HG02678 (cell line): ENCODE results near the gene RUNX2.
"Not testable (repeated sequence)": the region's sequence is repeated elsewhere in the genome, so short reads cannot be mapped to it uniquely, and the experiment has no call there.

Source experiments
- ATAC-seq: cut with Tn5 transposase; IDR thresholded peaks from one replicate; pipeline ENCODE4 v1.9.1; 2021; ENCODE audit warnings: mild to moderate bottlenecking, moderate library complexity; ENCODE audit not compliant: unreplicated experiment

RUNX2 gene

DNA sequence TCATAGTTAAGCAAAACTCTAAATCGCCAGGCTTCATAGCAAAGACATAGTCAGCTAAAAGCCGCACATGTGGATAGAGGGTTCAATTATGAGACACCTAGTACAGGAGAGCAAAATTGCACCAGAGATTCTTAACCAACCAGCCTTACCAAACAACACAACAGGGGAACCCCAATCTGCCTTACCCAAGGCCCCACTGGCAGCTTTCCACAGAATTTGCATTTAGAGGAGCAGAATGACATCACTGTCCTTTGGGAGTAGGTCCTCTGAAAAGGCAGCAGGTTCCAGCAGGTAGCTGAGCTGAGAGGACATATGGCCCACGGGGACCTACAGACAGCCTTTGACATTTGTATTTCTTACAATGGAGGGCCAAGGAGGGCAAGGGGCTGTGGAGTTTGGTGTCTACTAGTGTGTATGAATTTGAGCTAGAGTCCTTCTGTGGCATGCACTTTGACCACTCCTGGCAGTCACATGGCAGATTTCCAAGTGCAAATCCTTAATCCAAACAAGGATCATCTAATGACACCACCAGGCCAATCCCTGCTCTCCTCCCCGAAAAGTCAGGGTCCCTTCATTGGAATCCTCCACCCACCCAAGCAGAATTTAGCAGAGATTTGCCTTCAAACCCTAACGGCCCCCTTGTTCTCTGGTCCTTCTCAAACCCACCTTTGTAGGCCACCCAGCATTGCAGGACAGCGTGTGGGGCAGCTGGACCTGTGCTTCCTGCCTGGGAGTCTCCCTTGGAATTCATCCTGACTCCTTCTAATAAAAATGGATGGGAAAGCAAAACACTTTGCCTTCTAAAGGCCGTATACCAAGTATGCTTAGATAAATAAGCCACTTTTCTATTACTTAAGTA is 220.8 kb downstream of the RUNX2 start:
- ATAC-seq, result peak; percentile 94

DNA sequence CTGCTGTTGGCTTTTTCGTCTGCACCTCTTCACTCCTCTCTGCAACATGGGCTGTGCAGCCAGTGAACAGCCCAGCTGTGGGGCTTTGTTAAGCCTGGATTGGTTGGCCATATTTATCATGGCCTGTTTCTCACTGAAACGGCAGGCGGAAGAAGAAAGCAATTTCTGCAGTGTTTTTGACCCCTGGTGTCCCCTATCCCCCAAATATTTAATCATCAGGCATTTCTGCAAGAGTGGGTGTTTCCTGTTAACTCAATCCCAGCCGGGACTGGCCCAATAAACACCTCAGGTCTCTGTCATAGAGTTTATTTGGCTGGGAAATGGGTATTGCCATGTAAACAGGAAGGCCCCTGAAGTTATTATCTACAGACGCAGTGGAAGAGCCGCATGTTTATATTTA is 224.4 kb downstream of the RUNX2 start:
- no peak for ATAC-seq

DNA sequence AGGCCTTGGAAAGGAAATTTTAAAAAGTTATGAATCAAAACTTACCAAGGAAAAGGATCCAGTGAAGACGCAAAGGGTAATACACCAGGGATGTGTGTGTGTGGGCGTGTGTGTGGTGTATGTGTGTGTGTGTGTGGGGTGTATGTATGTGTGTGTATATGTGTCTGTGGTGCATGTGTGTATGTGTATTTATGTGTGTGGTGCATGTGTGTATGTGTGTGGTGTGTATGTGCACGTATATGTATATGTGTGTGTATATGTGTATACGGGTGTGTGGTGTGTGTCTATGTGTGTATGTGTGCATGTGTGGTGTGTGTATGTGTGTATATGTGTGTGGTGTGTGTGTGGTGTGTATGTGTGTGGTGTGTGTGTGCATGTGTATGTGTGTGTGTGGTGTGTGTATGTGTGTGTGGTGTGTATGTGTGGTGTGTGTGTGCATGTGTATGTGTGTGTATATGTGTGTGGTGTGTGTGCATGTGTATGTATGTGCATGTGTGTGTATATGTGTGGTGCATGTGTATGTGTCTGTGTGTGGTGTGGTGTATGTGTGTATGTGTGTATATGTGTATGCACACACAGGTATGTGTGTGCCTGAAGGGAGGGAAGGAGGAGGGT is 225.7 kb downstream of the RUNX2 start:
- ATAC-seq, result no peak

DNA sequence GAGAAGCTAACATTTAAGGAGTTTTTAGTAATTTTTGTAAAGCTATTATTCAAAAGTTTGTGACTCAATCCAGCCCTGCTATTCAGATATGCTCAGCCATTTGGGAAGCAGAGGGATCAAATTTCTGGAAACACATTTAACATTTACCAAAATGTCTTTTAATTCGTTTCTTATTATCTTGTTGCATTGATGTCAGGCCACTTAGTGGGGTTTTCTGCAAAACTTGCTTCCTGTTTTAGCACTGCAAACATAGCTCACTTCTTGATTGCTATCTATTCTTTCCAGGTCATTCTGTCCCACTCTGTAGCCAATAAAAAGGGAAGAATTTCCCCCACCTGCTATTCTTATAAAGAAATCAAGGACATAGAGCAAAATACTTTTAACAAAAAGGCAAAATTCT is 226.5 kb downstream of the RUNX2 start:
- ATAC-seq, result no peak

DNA sequence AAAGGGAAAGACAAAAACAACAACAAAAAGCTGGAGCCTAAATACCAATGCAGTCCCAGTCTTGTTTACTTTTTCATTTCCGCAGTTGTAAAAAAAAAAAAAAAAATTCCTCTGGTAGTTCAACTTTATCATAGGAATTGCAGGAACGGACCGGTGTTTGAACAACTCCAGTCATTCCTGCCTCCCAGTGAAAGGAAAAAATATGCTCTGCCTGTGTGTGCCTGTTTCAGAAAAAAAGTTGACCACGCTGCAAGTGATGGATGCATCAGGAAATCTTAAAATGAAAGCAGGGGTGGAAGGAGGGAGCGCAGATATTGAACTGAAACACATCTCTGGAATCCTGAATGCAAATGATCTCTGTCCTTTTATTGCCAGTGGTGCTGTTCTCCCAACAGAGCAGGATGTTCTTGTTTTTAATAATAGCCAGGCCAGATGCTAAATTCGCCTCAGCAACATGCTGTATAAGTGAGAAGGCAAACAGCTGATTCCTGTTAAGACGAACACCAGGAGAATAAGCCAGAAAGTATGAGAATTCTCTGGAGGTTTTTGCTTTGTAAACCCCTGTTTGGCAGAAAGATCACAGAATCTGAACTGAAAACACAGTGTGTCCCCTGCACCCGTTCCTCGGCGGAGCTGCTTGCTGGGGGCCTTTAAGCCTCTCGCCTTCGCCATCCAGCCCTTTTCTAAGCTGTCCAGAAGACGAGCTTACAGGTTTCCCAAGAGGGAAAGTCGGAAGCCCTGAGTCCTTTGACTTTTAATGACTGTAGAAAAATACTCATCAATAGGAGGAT is 228.0 kb downstream of the RUNX2 start:
- no peak for ATAC-seq

DNA sequence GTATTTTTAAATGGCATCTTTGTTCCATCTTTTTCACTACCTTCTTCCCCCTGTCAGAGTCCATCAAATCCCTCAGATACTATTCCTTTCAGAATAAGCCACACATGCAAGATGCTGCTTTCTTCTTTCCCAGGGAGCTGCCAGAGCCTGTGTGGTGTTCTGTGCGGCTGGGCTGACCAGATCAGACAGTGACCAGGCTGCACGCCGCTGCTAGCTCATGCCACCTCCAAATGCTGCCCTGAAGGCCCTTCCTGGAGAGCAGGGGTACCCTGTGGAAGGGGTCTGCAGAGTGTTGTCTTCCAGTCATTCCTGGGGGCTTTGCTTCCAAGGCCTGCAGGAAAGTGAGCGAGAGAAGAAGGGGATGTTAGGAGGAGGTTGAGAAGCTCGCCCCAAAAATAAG is 228.7 kb downstream of the RUNX2 start:
- ATAC-seq, result no peak

DNA sequence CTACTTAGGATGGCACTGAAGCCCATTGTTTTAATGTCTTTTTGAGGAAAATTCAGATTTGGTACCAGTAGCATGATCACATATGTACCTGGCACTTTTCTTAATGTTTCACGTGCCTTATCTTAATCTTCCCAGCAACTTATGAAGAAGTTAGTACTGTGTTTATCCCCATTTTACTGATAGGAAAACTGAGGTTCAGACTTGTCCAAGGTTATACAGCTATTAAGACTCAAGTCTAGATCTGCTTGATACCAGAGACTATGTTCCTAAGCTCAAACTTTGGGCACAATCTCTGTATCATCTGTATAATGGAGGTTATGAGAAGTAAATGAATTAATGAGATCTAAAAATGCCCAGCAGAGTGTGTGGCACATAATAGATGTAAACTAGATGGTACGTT is 229.3 kb downstream of the RUNX2 start:
- no peak for ATAC-seq

DNA sequence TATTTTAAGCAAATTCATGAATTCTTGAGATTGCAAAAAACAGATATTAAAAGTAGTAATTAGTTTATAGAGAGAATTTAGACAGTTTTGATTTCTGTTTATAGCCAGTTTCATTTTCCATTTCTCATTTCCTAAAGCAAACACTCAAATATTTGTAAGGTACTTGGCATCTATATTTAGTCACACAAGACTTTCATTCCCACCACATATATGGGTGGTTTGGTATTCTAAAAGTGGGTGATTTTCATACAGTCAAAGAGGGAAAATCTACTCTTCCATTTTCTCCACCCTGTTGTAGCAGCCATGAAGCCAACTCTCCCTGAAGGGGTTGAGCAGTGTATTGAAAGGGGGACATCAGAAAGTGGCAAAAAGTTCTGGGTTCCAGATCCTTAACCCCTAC is 230.7 kb downstream of the RUNX2 start:
- peak; percentile 74 for ATAC-seq

DNA sequence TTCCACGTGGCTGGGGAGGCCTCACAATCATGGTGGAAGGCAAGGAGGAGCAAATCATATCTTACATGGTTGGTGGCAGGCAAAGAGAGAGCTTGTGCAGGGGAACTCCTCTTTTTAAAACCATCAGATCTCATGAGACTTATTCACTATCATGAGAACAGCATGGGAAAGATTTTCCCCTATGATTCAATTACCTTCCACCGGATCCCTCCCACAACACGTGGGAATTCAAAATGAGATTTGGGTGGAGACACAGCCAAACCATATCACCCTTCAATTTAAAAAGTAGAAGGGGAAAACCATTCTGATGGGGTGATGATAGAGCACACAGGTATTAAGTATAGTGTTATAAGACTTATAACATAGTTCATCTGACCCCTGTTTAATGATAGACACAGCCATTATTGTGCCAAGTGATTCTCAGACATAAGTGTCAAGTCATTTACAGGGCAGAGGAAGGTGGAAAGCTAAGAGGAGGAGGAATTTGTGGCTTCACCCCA is 232.2 kb downstream of the RUNX2 start:
- not testable (repeated sequence) for ATAC-seq

DNA sequence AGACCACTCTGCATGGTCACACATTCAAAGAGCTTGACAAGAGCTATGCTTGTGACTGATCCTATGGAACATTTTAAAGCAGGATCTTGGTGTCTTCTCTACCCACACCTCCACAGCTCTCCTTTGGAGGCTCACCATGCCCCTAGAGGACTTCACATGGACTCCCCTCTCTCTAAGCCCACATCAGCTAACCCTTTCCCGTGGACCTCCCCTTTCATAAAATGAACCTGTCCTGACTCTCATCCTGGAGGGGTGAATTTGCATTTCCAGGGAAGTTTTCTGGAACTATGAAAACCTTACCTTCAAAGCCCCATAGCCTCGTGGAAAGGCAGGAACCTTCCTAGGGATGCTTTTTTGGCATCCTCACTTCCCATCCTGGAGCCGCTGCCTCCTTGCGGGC is 234.0 kb downstream of the RUNX2 start:
- no peak for ATAC-seq

DNA sequence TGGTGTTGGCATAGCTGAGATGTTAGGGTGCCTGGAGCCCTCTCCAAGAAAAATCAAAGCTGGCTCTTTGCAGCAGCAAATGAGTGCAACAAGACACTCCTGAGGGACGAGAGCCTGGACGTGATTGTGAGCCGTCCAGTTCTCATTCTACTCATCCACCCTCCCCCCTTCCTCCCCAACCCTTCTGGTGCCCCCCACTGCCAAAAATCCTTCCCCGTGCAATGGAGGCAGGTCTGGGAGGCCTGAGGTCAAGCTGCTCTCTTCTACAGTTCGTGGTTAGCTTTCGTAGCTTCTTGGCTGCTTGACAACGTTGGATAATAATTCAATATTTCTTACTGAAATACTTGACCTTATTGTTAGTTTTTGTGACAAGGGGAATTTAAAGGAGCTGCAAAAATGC is 234.9 kb downstream of the RUNX2 start:
- no peak for ATAC-seq

DNA sequence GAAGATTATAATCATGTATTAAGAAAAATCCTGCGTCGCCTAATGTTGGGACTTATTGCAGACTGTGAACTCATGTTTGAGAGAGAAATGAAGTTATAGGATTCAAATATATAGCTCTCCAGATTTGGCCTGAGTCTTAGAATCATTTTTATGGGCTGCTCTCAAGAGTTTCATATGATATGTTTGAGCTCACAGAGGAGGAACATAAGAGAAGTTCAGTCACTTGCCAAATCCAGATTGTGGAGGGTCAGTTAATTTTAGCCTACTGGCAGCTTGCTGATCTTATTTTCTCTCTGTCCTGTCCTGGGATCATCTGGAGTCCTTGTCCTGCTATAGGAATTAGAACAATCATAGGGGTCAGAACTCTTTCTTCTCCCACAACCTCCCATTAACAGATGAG is 235.7 kb downstream of the RUNX2 start:
- ATAC-seq, result no peak

DNA sequence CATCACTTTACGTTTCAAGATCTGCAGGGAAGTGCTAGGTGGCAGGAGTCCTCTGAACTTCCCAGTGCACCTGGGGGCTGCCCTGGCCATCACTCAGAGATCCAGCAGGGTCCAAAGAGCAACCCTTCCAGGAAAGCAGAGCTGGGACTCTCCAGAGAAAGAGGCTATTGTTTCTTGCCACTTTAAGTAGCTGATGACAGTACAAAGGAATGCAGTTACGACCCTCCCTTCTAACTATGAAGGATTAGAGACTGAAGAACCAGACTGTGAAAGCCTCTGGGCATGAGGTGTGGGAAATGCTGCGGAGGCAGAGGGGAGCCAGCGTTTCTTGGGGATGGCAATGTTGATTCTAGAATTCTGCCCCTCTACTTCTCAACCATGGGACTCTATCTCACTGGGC is 238.8 kb downstream of the RUNX2 start:
- ATAC-seq, result no peak

DNA sequence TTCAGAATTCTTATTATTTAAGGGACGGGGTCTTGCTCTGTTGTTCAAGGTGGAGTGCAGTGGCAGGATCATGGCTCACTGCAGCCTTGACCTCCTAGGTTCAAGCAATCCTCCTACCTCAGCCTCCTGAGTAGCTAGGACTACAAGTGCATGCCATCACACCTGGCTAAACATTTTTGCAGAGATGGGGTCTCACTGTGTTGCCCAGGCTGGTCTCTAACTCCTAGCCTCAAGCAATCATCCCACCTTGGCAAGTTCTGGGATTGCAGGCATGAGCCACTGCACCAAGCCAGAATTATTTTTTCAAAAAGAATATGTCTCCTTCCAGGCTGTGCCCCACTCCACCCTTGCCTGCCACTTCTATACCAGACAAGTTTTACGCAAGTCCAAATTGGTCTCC is 239.7 kb downstream of the RUNX2 start:
- no peak for ATAC-seq

DNA sequence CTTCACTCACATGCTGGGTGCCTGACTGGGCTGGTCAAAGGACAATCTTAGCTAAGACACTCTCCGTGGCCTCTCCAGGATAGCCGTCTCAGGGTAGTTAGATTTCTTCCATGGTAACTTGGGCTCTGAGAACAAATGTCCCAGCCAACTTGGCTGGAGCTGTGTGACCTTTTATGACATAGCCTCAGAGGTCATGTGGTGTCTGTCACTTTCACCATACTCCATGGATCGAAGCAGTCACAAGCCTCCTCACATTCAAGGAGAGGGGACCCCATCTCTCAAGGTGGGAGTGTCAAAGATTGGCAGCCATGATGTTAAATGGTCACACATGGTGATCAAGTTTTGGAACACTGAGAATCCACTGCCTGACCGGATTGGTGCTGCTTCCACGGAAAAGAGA is 240.5 kb downstream of the RUNX2 start:
- ATAC-seq, result no peak

DNA sequence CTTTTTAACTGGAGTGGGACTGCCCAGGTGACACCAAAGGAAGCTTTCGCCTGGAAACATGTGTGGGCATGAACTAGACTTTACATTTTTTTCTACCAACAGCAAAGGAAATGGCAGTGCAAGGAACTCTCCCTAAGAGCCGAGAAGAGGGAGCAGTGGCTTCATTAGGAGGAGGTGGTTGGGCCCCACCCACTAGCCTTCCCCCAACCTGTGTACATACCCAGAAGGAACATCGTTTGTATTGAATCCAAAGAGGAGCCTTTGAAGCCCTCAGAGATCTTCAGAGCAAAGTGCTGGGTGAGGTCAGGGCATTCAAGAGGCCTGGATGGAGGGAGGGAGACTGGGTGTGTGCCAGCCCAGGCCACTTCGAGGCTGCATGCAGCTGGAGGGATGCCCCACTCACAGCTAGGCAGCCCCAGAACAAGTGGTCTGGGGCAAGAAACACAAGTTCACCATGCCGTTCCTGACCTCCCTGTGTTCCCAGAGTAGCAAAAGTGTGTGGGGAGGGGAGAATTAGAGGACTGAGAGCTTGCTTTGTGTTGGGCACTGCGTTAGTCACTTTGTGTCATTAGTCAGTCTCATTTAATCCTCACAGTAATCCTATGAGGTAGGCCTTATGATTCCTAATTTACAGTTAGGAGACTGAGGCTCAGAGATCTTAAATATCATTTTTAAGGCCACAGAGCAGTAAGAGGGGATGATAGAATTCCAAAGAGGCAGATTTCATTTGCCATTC is 241.2 kb downstream of the RUNX2 start:
- no peak for ATAC-seq

DNA sequence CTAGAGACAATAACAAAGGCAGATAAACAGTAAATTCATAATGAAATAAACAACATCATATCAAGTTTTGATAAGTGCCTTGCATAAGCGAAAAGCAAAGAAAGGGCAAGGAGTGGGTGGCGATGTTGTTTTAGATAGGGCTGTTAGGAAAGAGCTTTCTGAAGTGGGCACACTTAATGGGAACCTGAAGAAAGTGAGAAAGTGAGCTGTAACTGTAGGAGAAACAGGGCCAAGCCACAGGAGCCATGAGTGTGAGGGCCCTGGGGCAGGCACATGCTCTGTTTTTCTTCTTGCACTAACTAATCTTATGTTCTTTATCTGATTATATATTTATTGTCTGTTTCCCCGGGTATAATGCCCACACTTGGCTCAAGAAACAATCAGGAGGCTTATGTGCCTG is 243.0 kb downstream of the RUNX2 start:
- no peak for ATAC-seq

DNA sequence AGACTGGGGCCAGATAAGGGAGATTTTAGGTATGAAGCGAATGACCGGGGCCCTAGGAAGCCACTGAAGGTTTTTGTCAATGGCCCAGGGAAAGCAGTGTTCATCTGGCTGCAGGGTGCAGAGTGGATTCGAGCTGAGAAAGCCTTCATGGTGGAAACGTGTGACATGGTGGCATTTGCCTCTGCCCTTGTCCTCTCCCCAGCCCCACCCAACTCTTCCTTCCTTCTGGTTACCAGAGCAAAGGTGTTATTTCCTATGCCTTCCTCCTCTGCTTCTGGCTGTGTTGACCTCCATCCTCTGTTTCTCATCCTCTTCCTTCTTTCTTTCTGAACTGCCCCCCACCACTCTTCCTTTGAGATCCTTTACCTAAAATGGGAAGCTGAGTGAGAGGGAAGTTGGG is 244.7 kb downstream of the RUNX2 start:
- no peak for ATAC-seq

DNA sequence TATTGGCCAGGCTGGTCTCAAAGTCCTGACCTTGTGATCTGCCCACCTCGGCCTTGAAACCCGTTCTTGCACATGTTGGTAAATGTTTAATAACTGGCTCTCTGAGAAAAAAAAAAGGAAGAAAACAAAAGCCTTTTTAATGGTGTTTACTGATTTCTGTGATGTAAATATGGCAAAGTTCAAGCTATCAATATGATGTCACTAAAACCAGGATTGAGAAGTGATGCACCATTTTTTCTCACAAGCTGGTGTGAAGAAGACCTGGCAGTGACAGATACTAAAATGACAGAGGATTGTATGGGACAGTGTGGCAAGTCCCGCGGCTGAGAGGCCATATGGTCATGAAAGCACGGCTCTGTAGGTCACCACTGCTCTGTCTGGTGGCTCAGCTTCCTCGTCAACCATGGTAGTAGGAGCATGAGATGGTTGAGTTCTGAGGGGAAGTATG is 245.9 kb downstream of the RUNX2 start:
- ATAC-seq, result no peak

DNA sequence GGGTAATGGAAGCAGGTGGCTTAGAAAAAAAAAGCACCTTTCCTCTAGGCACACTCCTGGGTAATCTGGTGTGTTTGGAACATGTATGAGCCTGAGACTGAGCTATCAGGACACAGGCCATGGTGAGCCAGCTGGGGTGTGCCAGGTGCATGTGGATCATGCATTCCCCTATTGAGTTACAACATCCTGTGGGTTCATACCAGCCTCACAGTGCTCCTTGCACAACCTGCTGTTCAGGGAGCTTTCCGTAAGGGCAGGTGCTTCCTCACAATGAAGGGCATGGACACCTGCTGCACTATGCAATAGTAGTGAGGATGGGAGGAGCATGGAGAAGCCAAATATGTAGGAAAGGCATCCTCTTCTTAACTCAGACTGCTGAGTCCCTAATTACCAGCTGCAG is 246.8 kb downstream of the RUNX2 start:
- no peak for ATAC-seq
